HepG2 (cell line): ENCODE results near the gene ZNF287. TPM values are rescaled to one million over a fixed set of nuclear protein-coding genes. Genes with fewer than 3 reads are reported as not detected.

Experiments used
- CC2D1A ChIP-seq: sonication (generic); formaldehyde crosslinking; IDR thresholded peaks from 2 replicates; pipeline ENCODE4 v1.8.1; 2023; ENCODE audit warnings: mild to moderate bottlenecking, missing genetic modification reagents
- CENPT ChIP-seq: sonication (generic); formaldehyde crosslinking; IDR thresholded peaks from 2 replicates; pipeline ENCODE4 v1.8.0; 2022; ENCODE audit warnings: low read depth, mild to moderate bottlenecking, moderate library complexity, missing genetic modification reagents
- ETV5 ChIP-seq: IDR thresholded peaks from 2 replicates; pipeline ENCODE4 v1.6.1; 2018; ENCODE audit warnings: missing biosample characterization, missing genetic modification reagents, inconsistent platforms, borderline replicate concordance
- HDAC1 ChIP-seq: sonication (generic); formaldehyde crosslinking; IDR thresholded peaks from 2 replicates; pipeline ENCODE4 v1.5.1; 2020; ENCODE audit warnings: mild to moderate bottlenecking, missing genetic modification reagents
- HMG20A ChIP-seq: IDR thresholded peaks from 2 replicates; pipeline ENCODE4 v1.6.1; 2016; ENCODE audit warnings: borderline replicate concordance
- KDM3A ChIP-seq: IDR thresholded peaks from 2 replicates; pipeline ENCODE4 v1.6.1; 2018; ENCODE audit warnings: low read depth, missing compliant biosample characterization
- MTA3 ChIP-seq: sonication (generic); formaldehyde crosslinking; IDR thresholded peaks from 2 replicates; pipeline ENCODE4 v1.4.0; 2020; ENCODE audit warnings: missing genetic modification reagents
- PATZ1 ChIP-seq: sonication (generic); formaldehyde crosslinking; IDR thresholded peaks from 2 replicates; pipeline ENCODE4 v1.4.0; 2020; ENCODE audit warnings: missing genetic modification reagents
- SPEN ChIP-seq: sonication (generic); formaldehyde crosslinking; IDR thresholded peaks from 2 replicates; pipeline ENCODE4 v1.5.1; 2020; ENCODE audit warnings: low read depth, mild to moderate bottlenecking, missing genetic modification reagents
- SSRP1 ChIP-seq: IDR thresholded peaks from 2 replicates; pipeline ENCODE4 v1.6.1; 2016; ENCODE audit warnings: control low read depth
- TEAD2 ChIP-seq: sonication (generic); formaldehyde crosslinking; IDR thresholded peaks from 2 replicates; pipeline ENCODE4 v1.9.0; 2021; ENCODE audit warnings: missing genetic modification reagents
- ZBTB37 ChIP-seq: sonication (generic); formaldehyde crosslinking; IDR thresholded peaks from 2 replicates; pipeline ENCODE4 v1.4.0; 2020; ENCODE audit warnings: mild to moderate bottlenecking, missing genetic modification reagents
- ZFP62 ChIP-seq: sonication (generic); formaldehyde crosslinking; IDR thresholded peaks from 2 replicates; pipeline ENCODE4 v1.4.0; 2020; ENCODE audit warnings: missing genetic modification reagents
- ZHX1 ChIP-seq: sonication (generic); formaldehyde crosslinking; IDR thresholded peaks from 2 replicates; pipeline ENCODE4 v1.8.1; 2022; ENCODE audit warnings: low read depth, mild to moderate bottlenecking, missing genetic modification reagents
- ZNF354B ChIP-seq: sonication (generic); formaldehyde crosslinking; IDR thresholded peaks from 2 replicates; pipeline ENCODE4 v1.8.0; 2022; ENCODE audit warnings: mild to moderate bottlenecking, missing genetic modification reagents
- ZNF431 ChIP-seq: sonication (generic); formaldehyde crosslinking; IDR thresholded peaks from 2 replicates; pipeline ENCODE4 v1.9.0; 2022; ENCODE audit warnings: missing genetic modification reagents, low read depth, mild to moderate bottlenecking, borderline replicate concordance
- polyA plus RNA-seq, 8 experiments: library from polyadenylated mRNA; depleted of rRNA in 3 of 8; stranded (reverse) in 7 of 8; unstranded in 1 of 8; fragments of >200 nt; fragmentation: Illumina TruSeq in 4 of 8; extraction: Trizol in 4 of 8; gene quantifications; 2 replicates each; pipeline versions ENCODE4 v1.2.1 to v1.2.3, GENCODE V29; 2011 to 2016; ENCODE audit warnings: low read depth in 4 of 8, missing spikeins in 1 of 8, mixed read lengths in 1 of 8; ENCODE audit not compliant: insufficient read depth in 1 of 8
- total RNA-seq, 5 experiments: library from RNA; depleted of rRNA; stranded (reverse); fragments of >200 nt; fragmentation: Illumina TruSeq; extraction: Trizol; gene quantifications; 2 replicates each; pipeline ENCODE4 v1.2.3, GENCODE V29; 2016; ENCODE audit warnings: low read depth in 1 of 5
- TF ChIP-seq, protein P1 (sequence below): sonication (generic); formaldehyde crosslinking; conservative IDR thresholded peaks from 2 replicates; pipeline ENCODE4 v1.8.0; 2022; ENCODE audit warnings: low read depth, missing genetic modification reagents
- TF ChIP-seq, protein P2 (sequence below): sonication (generic); formaldehyde crosslinking; IDR thresholded peaks from 2 replicates; pipeline ENCODE4 v1.9.0; 2021; ENCODE audit warnings: missing genetic modification reagents, mild to moderate bottlenecking, borderline replicate concordance

ZNF287 gene
- total and polyA plus RNA-seq, 2 of the 13 experiments (the other 11 are each of a cell fraction or from before 2014, with no cell fraction given): 0.21 TPM; not detected in 1

- no peak for TF ChIP-seq ZBTB37
- no peak for TF ChIP-seq ZNF431 (CRISPR knock-in tag)
- no peak for TF ChIP-seq CENPT (CRISPR knock-in tag)
- no peak for TF ChIP-seq ETV5
- no peak for TF ChIP-seq CC2D1A (CRISPR knock-in tag)
- no peak for TF ChIP-seq ZFP62 (CRISPR knock-in tag)
- no peak for TF ChIP-seq SSRP1
- 0 out of 2 replicates have a peak, but pooled peaks have one; percentile 34 for TF ChIP-seq SPEN (CRISPR knock-in tag)
- TF ChIP-seq ZNF354B (CRISPR knock-in tag): no peak
- TF ChIP-seq, protein P1, sequence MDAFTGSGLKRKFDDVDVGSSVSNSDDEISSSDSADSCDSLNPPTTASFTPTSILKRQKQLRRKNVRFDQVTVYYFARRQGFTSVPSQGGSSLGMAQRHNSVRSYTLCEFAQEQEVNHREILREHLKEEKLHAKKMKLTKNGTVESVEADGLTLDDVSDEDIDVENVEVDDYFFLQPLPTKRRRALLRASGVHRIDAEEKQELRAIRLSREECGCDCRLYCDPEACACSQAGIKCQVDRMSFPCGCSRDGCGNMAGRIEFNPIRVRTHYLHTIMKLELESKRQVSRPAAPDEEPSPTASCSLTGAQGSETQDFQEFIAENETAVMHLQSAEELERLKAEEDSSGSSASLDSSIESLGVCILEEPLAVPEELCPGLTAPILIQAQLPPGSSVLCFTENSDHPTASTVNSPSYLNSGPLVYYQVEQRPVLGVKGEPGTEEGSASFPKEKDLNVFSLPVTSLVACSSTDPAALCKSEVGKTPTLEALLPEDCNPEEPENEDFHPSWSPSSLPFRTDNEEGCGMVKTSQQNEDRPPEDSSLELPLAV (CRISPR knock-in tag): no peak
- no peak for TF ChIP-seq TEAD2 (CRISPR knock-in tag)
- 0 out of 2 replicates have a peak, but pooled peaks have one; percentile 23 for TF ChIP-seq ZHX1
- no peak for TF ChIP-seq MTA3 (CRISPR knock-in tag)
- no peak for TF ChIP-seq PATZ1 (CRISPR knock-in tag)
- peak; percentile 40; the same call in 1 of the 2 replicates for TF ChIP-seq KDM3A (CRISPR knock-in tag)
- no peak for TF ChIP-seq HDAC1 (CRISPR knock-in tag)
- no peak for TF ChIP-seq HMG20A (CRISPR knock-in tag)
- TF ChIP-seq, protein P2, sequence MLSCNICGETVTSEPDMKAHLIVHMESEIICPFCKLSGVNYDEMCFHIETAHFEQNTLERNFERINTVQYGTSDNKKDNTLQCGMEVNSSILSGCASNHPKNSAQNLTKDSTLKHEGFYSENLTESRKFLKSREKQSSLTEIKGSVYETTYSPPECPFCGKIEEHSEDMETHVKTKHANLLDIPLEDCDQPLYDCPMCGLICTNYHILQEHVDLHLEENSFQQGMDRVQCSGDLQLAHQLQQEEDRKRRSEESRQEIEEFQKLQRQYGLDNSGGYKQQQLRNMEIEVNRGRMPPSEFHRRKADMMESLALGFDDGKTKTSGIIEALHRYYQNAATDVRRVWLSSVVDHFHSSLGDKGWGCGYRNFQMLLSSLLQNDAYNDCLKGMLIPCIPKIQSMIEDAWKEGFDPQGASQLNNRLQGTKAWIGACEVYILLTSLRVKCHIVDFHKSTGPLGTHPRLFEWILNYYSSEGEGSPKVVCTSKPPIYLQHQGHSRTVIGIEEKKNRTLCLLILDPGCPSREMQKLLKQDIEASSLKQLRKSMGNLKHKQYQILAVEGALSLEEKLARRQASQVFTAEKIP (CRISPR knock-in tag): no peak
Measured at GRCh38 chr17:16589097-16589969, 20.3 kb upstream of the ZNF287 start (continued).
